AG08395 (cell line): ENCODE results near the gene HSPB2.

ENCODE experiments used
- DNase-seq: peaks from one replicate; pipeline ENCODE4 v3.0.0; 2012; ENCODE audit warnings: mixed read lengths, low spot score

HSPB2 gene

DNA sequence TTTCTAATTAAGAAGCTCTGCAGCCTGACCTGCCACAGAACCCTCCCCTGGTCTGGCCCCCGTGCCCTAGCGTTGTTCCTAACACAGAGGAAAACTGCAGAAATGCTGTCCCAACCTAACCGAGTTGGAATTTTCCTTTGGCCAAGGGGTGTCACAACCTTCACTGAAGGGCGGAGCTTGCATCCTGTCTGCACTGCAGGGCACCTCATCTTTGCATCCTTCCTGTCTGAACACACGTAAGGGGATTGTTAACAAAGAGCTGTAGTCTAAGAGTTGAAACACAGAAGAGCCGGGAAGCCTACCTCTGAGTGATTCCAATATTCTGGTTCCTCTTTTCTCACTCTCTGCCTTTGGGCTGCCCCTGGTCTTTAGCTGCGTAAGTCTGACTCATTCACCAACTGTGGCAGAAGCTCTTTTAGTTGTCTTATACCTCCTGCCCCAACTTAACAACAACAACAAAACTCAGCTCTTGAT is 26.2 kb downstream of the HSPB2 start:
- DNase-seq = peak; percentile 36

DNA sequence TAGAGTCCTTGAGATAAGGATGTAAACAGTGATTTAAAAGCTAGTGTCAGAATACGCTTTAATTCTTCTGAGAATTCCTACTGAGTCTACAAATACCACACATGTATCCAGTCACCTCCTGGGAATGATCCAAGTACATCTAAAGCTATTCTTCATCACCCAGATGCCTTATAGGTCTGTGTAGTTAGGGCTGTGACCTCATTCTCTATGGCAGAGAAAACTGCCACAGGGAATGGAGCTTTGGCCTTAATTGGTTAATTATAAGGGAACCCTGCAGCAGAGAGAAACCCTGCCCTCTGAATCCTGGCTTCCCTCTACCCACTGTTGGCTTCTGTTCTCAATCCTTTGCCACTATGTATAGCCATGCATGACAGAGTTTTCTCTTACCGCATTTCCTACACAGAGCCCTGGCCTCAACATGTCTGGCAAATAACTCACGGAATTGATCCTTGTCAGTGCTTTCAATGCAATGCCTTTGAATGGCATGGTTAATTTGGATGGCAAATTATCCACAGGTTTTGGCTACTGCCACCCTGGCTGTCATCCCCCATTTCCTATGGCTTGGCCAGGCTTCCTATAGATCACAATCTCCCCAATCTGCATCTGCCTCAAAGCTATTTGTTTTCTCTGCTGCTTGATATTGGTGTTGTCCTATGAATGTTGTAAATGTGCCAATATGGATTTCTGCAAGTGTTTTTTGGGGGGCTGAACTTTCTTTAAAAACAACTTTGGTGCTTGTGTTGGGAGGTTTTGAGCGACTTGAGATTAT is 27.5 kb downstream of the HSPB2 start:
- DNase-seq = peak; percentile 66

DNA sequence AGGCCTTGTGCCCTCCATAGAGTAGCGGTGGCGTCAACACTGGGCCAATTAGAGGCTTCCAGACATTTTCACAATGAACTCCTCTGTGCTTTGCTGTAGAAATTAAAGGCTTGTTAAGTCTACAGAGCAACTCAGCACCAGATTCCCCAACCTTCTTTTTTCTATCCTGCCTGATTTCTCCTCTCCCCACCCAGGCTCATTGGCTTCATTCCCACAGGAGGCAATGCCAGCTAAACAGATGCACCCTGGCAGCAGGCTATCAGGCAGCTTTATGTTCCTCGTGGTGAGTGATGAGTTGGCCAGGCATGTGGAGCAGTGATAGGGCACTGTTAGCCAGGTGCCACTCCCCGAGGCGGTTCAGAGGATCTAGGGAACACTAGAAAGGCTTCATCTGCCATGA is 29.4 kb downstream of the HSPB2 start:
- DNase-seq = no peak

DNA sequence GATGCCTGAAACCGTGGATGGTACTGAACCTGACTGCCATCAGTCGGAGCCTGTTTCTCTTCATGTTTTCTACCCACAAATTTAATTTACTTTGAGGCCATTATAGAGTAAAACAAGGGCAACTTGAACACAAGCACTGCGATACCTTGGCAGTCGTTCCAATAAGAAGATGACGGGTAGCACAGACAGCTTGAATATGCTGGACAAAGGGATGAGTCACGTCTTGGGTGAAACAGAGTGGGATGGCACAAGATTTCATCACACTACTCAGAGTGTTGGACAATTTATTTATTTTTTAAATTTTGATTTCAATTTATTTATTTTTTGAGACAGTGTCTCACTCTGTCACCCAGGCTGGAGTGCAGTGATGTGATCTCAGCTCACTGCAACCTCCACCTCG is 30.3 kb downstream of the HSPB2 start:
- peak; percentile 46 for DNase-seq

DNA sequence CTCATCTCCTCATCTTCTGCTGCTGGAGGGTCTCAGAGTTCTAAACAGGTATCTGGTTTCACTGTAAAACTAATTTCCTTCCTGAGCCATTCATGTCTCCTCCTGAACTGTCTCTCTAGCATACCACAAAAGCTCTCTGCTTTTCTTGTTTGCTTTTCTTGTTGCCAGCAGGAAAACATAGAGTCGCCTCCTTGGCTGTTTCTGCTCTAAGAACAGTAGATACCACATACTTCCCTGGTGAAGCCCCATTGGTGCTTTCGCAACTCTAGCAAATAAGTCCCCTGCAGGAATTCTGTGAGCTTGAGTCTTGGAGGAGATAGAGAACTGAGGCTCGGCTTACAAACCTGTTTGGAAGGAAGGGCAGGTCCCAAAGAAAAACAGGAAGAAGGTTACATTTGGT is 31.6 kb downstream of the HSPB2 start:
- peak; percentile 67 for DNase-seq

DNA sequence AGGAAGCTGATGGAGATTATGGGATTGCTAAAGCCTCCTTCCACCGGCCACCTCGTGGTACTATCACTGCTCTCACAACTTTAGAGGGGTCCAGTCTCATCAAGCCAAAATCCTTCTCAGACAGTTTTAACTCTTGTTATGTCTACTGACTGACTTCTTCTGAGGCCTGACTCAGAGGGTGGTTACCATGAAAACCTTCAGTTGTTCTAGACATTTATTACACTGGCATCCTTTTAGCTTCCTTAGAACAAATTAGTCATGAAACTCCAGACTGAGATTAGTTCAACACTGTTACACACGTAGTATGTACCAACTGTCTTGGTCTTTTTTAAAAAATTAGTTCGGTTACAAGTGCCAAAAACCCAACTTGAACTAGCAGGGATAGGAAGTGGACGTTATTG is 32.1 kb downstream of the HSPB2 start:
- DNase-seq = peak; percentile 81

DNA sequence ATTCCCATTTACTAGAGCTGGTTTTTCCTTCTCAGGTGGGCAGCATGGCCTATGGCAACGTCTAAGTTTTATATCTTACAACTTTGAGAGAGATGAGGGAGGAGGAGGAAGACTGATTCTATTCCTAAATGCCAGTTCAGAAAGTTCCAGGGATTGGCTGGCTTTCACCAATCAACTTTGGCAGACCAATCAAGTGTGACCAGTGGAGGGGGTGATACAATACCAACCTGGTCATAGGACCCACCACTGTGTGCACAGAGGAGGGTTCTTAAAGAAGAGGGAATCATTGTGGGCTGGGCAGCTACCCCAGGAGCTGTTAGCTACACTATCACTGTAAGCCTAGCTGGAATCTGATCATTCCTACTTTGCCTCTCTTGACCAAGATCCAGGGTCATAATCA is 32.7 kb downstream of the HSPB2 start:
- DNase-seq = no peak

DNA sequence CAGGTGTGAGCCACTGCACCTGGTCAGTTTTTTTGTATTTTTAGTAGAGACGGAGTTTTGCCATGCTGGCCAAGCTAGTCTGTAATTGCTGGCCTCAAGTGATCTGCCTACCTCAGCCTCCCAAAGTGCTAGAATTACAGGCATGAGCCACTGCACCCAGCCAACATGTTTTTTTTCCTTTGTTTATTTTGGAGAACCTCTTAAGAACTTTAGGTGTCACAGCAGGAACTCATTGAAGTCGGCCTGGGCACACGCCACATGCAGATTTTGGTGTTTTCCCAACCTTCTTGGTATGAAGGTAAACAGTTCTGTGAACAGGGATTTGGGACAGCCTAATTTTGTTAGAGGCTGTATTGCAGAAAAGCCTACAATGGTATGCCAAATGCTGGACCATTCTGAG is 34.0 kb downstream of the HSPB2 start:
- DNase-seq = no peak

DNA sequence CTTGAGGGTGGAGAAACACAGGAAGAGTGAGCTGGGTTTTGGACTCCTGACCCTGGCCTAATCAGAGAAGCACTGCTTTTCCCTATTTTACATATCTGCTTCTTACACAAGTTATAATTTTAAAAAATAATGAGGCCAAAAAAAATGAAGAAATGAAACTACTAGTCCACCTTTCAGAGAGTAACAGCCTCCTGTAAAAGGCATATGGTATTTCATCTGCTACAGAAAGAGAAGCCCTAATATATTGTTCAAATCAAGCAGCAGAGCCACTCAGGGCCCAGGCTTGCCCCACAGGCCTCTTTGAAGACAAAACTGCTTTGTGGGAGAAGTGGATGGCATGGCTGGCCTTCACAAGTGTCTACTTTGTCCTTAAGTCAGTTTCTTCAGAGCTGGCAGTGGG is 34.6 kb downstream of the HSPB2 start:
- DNase-seq = no peak

DNA sequence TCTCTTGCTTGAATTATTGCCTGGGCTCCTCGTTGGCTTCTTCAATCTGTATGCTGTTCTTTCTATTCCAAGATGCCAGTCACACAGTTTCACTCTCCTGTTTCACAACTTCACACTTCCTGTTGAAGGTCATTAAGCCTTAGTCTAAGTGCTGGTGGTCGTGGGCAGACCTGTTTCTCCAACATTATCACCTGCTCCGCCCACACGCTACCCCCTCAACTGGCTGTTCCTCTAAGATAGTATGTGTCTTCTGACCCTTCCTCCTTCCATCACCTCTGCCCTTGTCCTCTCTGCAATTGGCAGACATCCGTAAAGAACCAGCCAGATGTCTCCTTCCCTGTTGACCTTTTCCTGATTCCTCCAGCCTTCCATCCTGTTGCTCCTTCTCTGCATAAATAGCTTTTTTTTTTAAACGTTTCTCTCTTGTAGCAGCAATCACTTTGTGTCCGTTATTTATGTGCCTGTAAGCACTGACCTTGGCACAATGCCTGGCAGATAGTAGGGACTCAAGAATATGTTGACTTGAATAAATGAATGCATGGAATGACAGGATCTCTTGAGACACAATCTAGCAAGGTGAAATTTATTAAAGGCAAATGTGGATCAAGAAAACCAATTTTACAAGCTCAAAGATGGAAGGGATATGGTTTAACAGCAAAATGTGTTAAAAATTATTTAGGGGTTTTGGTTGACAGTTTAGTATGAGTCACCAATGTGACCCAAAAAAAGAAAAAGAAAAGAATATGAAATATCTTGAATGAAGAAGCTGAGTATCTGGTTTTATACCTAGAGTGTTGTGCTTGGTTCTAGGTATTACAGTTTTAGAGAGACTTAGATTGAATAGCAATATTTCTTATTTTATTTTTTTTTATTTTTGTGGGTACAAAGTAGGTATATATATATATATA is 37.2 kb downstream of the HSPB2 start:
- no peak for DNase-seq

DNA sequence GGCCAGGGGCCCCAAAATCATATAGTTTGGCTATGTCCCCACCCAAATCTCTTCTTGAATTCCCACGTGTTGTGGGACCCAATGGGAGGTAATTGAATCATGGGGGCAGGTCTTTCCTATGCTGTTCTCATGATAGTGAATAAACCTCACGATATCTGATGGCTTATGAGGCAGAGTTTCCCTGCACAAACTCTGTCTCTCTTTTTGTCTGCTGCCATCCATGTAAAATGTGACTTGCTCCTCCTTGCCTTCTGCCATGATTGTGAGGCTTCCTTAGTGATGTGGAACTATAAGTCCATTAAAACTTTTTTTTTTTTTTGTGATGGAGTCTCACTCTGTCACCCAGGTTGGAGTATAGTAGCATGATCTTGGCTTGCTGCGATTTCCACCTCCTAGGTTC is 39.0 kb downstream of the HSPB2 start:
- DNase-seq = no peak

DNA sequence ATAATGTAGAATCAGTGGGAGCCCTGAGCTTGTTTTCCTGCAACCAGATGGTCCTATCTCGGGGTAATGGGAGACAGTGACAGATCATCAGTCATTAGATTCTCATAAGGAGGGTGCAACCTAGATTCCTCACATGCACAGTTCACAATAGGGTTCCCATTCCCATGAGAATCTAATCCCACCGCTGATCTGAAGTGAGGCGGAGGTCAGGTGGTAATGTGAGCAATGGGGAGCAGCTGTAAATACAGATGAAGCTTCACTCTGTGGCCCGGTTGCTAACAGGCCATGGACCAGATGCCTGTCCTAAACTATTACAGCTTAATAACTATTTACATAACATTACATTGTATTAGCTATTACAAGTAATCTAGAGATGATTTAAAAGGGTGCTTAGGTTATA is 41.6 kb downstream of the HSPB2 start:
- no peak for DNase-seq

DNA sequence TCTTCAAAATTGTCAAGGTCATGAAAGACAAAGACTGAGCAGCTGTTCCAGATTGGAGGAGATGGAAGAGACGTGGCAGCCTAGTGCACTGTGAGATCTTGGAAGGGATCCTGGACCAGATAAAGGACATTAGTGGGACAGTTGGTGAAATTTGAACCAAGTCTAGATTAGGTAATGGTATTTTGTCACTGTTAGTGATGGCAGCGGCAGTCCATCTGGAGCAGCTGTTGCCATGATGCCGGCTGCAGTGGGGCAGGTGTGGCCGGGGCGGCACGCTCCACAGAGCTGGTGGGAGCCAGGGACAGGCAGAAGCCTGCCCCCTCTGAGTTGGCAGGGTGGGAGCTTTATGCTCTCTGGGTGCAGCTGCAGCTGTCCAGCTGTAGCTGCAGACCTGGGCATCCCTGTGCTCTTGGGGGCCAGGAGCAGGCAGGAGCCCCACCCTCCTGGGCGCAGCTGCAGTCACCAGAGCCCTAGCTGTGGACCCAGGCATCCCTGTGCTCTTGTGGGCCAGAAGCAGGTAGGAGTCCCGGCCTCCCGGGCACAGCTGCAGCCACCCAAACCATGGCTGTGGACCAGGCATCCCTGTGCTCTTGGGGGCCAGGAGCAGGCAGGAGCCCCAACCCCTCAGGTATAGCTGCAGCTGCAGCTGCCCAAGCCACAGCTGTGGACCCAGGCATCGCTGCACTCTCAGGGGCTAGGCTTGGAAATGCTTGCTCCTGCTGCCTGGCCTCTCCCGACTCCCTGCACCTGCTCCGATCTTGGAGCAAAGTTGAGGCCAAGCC is 45.3 kb downstream of the HSPB2 start:
- DNase-seq = no peak

DNA sequence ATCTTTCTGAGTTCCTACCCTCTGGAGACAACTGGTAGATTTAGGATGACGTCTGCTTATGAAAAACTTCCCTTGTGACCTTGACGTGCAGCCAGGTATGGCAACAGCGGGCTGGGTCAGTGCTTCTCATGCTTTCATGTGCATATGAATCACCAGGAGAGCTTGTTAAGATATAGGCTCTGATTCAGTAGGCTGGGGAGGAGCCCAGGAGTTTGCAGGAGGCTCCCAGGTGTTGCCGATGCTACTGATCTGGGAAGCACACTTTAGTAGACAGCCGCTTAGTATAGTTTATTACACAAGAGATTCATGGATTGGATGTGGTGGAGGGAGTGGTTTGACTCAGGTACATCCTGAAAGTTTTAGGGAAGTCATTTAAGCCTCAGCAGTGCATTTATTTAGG is 48.4 kb downstream of the HSPB2 start:
- DNase-seq = no peak

DNA sequence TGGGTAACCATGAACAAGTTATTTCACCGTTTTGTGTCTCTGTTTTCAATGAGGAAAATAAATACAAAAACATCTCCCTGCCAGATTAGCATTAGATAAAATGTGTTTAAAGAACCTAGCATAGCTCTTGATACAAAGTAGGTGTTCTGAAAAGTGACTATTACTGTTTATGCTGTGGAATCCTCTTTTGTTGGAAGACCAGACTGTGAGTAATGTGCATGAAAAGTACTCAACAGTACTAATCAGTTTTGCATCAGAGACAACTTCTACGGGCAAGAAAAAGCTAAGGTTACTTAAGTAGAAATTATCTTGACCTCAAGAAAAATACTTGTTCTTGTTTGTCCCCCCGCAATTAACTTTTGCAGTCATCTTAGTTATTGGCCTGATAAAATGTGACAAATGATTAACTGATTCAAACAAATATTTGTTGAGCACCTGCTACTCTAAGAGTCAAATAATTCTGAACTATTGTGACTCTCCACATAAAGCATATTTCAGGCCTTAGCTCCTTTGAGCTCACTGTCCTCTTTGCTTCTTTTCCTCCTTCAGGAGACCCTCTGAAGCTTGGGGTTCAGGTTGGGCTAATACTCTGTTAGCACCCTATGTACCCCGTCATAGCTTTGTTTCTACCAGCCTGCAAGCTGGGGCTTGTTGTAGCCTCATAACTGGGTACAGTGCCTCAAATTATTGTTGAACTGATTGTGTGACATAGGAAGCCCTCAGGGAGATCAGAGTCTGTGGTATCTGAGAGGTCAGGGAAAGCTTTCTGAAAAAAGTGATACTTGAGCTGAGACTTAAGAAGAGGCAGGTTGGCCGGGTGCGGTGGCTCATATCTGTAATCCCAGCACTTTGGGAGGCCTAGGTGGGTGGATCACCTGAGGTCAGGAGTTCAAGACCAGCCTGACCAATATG is 49.1 kb downstream of the HSPB2 start:
- DNase-seq = no peak
